Psoas muscle (tissue), 8 donors: ENCODE data around the gene UVSSA. TPM values are rescaled to one million over a fixed set of nuclear protein-coding genes. Genes with fewer than 3 reads are reported as not detected.

ENCODE experiments used
- ATAC-seq, 4 donors: fragments of 200-7000 bp; cut with Tn5 transposase; one replicate each; pipeline ENCODE4 v1.9.1; 2020; ENCODE audit warnings: moderate library complexity in 3 of 4, mild to moderate bottlenecking in 2 of 4
- DNase-seq, 2 donors: peaks; one replicate each; pipeline ENCODE4 v3.0.0-alpha.2; 2020
- H3K27ac ChIP-seq: fragments of 200-600 bp; one replicate; pipeline ENCODE4 v1.8.0; 2022
- H3K27me3 ChIP-seq, 3 donors: fragments of 200-600 bp in 1 of 3; one replicate each; pipeline versions ENCODE4 v1.6.1 to v1.8.0; 2013 to 2022; ENCODE audit warnings: low read length in 2 of 3, mild to moderate bottlenecking in 2 of 3, moderate library complexity in 1 of 3; ENCODE audit not compliant: insufficient read depth in 3 of 3
- H3K36me3 ChIP-seq, 2 donors: fragments of 200-600 bp in 1 of 2; one replicate each; pipeline versions ENCODE4 v1.6.1 to v1.8.0; 2013 to 2022; ENCODE audit warnings: low read depth in 1 of 2, mild to moderate bottlenecking in 1 of 2, moderate library complexity in 1 of 2; ENCODE audit not compliant: insufficient read depth in 1 of 2
- H3K4me1 ChIP-seq: fragments of 200-600 bp; one replicate; pipeline ENCODE4 v1.8.0; 2022
- H3K4me3 ChIP-seq: fragments of 200-600 bp; one replicate; pipeline ENCODE4 v1.8.0; 2022; ENCODE audit warnings: mild to moderate bottlenecking
- H3K9me3 ChIP-seq: fragments of 200-600 bp; one replicate; pipeline ENCODE4 v1.8.0; 2022
- CTCF ChIP-seq: fragments of 200-600 bp; IDR thresholded peaks from one replicate; pipeline ENCODE4 v1.8.0; 2022; ENCODE audit warnings: antibody characterized with exemption
- WGBS, 3 donors: extraction: QIAGEN DNeasy Blood & Tissue Kit; methylation state at CpG; one replicate each; pipeline versions ENCODE4 v1.1.6 to v1.1.7; 2013; 5-methylcytosine and 5-hydroxymethylcytosine counted together
- intact Hi-C, 2 donors: fragments of 100-400 bp; cut with DNase I; formaldehyde crosslinking; loops; one replicate each; pipeline versions ENCODE4 v1.11.0 to v1.14.2; 2022
- polyA plus RNA-seq, 3 donors: library from polyadenylated mRNA; stranded (reverse); fragments of 200-250 nt; gene quantifications; one replicate each; pipeline ENCODE4 v1.2.3, GENCODE V29; 2013
- total RNA-seq, 4 donors: library from RNA; stranded (reverse); fragmentation: NEBNext Ultra II Directional in 2 of 4; extraction: Animal tissue kit (Norgen Biotek cat#: 25700) in 2 of 4; gene quantifications; one replicate each; pipeline versions ENCODE4 v1.2.1 to v1.2.4, GENCODE V29; 2021 to 2023
- donor health status: healthy with polysubstance abuse.
- donor health status: DM: no; HTN: no; CAD: no; lungs with moderate emphysema.
- donor health status: Bipolar disorder and iron deficiency.
- donor health status: healthy.
- donor health status: DM: yes; HTN: yes; CAD: no.
- donor health status: DM: no; HTN: no; CAD: no.
- donor health status: DM: no; HTN: no; CAD: no.
- donor health status: DM: yes; HTN: yes; CAD: no.

The UVSSA gene
- total and polyA plus RNA-seq, 7 donors = 1.9 to 9.4 (median 7.7) TPM

- Histone ChIP-seq H3K4me3 (no peak within 1 kb of the TSS), H3K27me3 (peaks cover 5 to 98% (median 44%) of the 10 kb centered on the region in 3 donors), H3K9me3 (no peaks in the 10 kb centered on the region), H3K27ac (no peak within 1 kb of the TSS), H3K36me3 (no peaks in the 10 kb centered on the region), H3K4me1 (peaks cover 14% of the 10 kb centered on the region)
- no peak for DNase-seq
- 1 to 2% (median 2%) methylated on average over 49 to 91 of the region's 91 CpGs for WGBS, 3 donors
- no peak for ATAC-seq
- intact Hi-C loops = no loop called here
- no peak for TF ChIP-seq CTCF
These were observed 59.5 kb downstream of the UVSSA start, which contains the start of gene NKX1-1 for GRCh38 chr4:1406394-1406980. TSS of gene NKX1-1 (minus strand) at chr4:1406442. CDS start at chr4:1406442, 0 bp downstream.

GRCh38 chr4:1406981-1407656, 60.1 kb downstream of the UVSSA start:
- TF ChIP-seq CTCF = no peak
- no peak overlapping the region for H3K27ac ChIP-seq
- peaks cover 14% of the 10 kb centered on the region for H3K4me1 ChIP-seq
- no peak for DNase-seq
- H3K4me3 ChIP-seq = no peak overlapping the region
- no peaks in the 10 kb centered on the region for H3K36me3 ChIP-seq
- intact Hi-C loops = no loop called here
- no peaks in the 10 kb centered on the region for H3K9me3 ChIP-seq
- peaks cover 5 to 96% (median 46%) of the 10 kb centered on the region in 3 donors for H3K27me3 ChIP-seq
- WGBS, 3 donors = 4 to 7% (median 6%) methylated on average over 46 to 50 of the region's 50 CpGs
- ATAC-seq = no peak

GRCh38 chr4:1407657-1408333, 60.8 kb downstream of the UVSSA start:
- ATAC-seq = no peak
- 3 to 4% (median 3%) methylated on average over 36 to 53 of the region's 53 CpGs for WGBS, 3 donors

GRCh38 chr4:1408418-1408817, 61.4 kb downstream of the UVSSA start:
- TF ChIP-seq CTCF = no peak
- ATAC-seq (no peak), DNase-seq (peak in 1 of 2 donors; percentile 41)
- H3K9me3 ChIP-seq = no peaks in the 10 kb centered on the region
- peaks cover 5 to 96% (median 34%) of the 10 kb centered on the region in 3 donors for H3K27me3 ChIP-seq
- WGBS, 3 donors = 8 to 9% (median 8%) methylated on average over 20 to 22 of the region's 22 CpGs
- intact Hi-C loops = no loop called here
- no peak overlapping the region for H3K27ac ChIP-seq
- no peaks in the 10 kb centered on the region for H3K36me3 ChIP-seq
- peaks cover 14% of the 10 kb centered on the region for H3K4me1 ChIP-seq
- H3K4me3 ChIP-seq = no peak overlapping the region

More at GRCh38 chr4:1407657-1408333, 60.8 kb downstream of the UVSSA start:
- no peak for DNase-seq
- Histone ChIP-seq H3K4me3 (no peak overlapping the region), H3K27me3 (peaks cover 5 to 96% (median 39%) of the 10 kb centered on the region in 3 donors), H3K9me3 (no peaks in the 10 kb centered on the region), H3K27ac (no peak overlapping the region), H3K36me3 (no peaks in the 10 kb centered on the region), H3K4me1 (peaks cover 14% of the 10 kb centered on the region)
- no peak for TF ChIP-seq CTCF
- intact Hi-C loops = no loop called here
